ENCODE measurements around the gene CACNA1C.

DNA sequence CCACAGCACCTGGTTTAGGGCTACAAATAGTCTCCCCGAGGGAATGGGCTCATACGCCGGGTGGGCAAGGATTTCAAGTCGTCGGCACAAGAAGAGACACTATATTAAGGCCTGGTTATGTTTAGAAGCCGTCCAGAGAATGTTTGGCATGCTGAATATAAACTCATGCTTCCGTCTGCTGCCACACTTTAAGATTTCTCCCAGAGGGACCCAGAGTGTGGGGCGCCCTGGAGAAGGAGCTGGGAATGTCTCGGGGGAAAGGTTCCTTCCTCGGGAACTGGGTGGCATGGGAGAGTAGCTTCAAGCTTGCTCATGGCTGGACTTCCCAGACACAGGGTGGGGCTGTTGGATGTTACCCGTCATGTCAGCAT, 295.7 kb downstream of the CACNA1C start:
- TF ChIP-seq GATA3 (IDR thresholded peaks at IDR 0.05; ENCODE audit: low read depth, low read length) (no peak), GATA2 (IDR thresholded peaks at IDR 0.05; ENCODE audit: low read depth, low read length) (no peak)
